NCI-H2107 (cell line): ENCODE data around the gene PNMA6A.
"Not testable (repeated sequence)": the region's sequence is repeated elsewhere in the genome, so short reads cannot be mapped to it uniquely, and the experiment has no call there.

ENCODE experiments used
- DNase-seq: peaks from one replicate; lab custom pipeline; 2025; lab: John Stamatoyannopoulos, UW

Gene PNMA6A

GRCh38 chrX:153075366-153075765, 3.1 kb downstream of the PNMA6A start:
- DNase-seq: no peak

GRCh38 chrX:153077437-153078135, 5.3 kb downstream of the PNMA6A start:
- DNase-seq: not testable (repeated sequence)

GRCh38 chrX:153083238-153083923, 11.1 kb downstream of the PNMA6A start:
- DNase-seq: not testable (repeated sequence)

GRCh38 chrX:153102418-153102817, 30.2 kb downstream of the PNMA6A start:
- no peak for DNase-seq

- not testable (repeated sequence) for DNase-seq
These were observed 32.7 kb downstream of the PNMA6A start for GRCh38 chrX:153104959-153105358.

- DNase-seq: not testable (repeated sequence)
These were observed 34.0 kb downstream of the PNMA6A start for GRCh38 chrX:153106092-153106801.

GRCh38 chrX:153110735-153111134, 38.5 kb downstream of the PNMA6A start:
- DNase-seq: not testable (repeated sequence)

- not testable (repeated sequence) for DNase-seq
These were observed 41.6 kb downstream of the PNMA6A start for GRCh38 chrX:153113851-153114250.

GRCh38 chrX:153117754-153118153, 45.5 kb downstream of the PNMA6A start:
- DNase-seq: not testable (repeated sequence)

- not testable (repeated sequence) for DNase-seq
These were observed 48.0 kb downstream of the PNMA6A start for GRCh38 chrX:153120230-153120629.

GRCh38 chrX:153123468-153123867, 51.2 kb downstream of the PNMA6A start:
- DNase-seq: not testable (repeated sequence)
